ENCODE measurements around the gene TCAIM. TPM values are rescaled to one million over a fixed set of nuclear protein-coding genes. Genes with fewer than 3 reads are reported as not detected.
"Not testable (repeated sequence)": the region's sequence is repeated elsewhere in the genome, so short reads cannot be mapped to it uniquely, and the experiment has no call there.

TCAIM gene
- total and polyA plus RNA-seq, 5 experiments from 2014 or later: 12.1 to 23.7 (median 14.0) TPM

GRCh38 chr3:44355362-44356033 lies 16.9 kb downstream of the TCAIM start:
- no peak for ATAC-seq
- peaks cover 6 to 59% (median 13%) of the 10 kb centered on the region in 3 donors for H3K36me3 Mint-ChIP-seq
- no peak for DNase-seq
- H3K4me3 Mint-ChIP-seq: no peak overlapping the region
- no peak overlapping the region for H3K27ac Mint-ChIP-seq
- no peaks in the 10 kb centered on the region for H3K9me3 Mint-ChIP-seq
- POLR2A ChIA-PET: no interaction called here
- no peaks in the 10 kb centered on the region for H3K27me3 Mint-ChIP-seq
- H3K4me1 Mint-ChIP-seq: peaks cover 0 to 15% (median 10%) of the 10 kb centered on the region in 4 donors

GRCh38 chr3:44359146-44359751 lies 20.7 kb downstream of the TCAIM start:
- Mint-ChIP-seq H3K4me1 (peaks cover 0 to 6% (median 3%) of the 10 kb centered on the region in 4 donors), H3K27me3 (no peaks in the 10 kb centered on the region), H3K9me3 (no peaks in the 10 kb centered on the region), H3K36me3 (peaks cover 0 to 58% (median 5%) of the 10 kb centered on the region in 3 donors), H3K27ac (no peak overlapping the region), H3K4me3 (no peak overlapping the region)
- ATAC-seq: no peak
- POLR2A ChIA-PET: no interaction called here
- no peak for DNase-seq

- Mint-ChIP-seq H3K4me3 (no peak overlapping the region), H3K27me3 (no peaks in the 10 kb centered on the region), H3K4me1 (peaks cover 0 to 3% (median 0%) of the 10 kb centered on the region in 4 donors), H3K27ac (no peak overlapping the region), H3K36me3 (peaks cover 0 to 49% (median 16%) of the 10 kb centered on the region in 3 donors), H3K9me3 (no peaks in the 10 kb centered on the region)
- POLR2A ChIA-PET: no interaction called here
- no peak for ATAC-seq
- DNase-seq: no peak
Observed at GRCh38 chr3:44363591-44363990, 25.0 kb downstream of the TCAIM start.

GRCh38 chr3:44365952-44366351 lies 27.4 kb downstream of the TCAIM start:
- H3K36me3 Mint-ChIP-seq: peaks cover 0 to 49% (median 26%) of the 10 kb centered on the region in 3 donors
- no peak for ATAC-seq
- no peak overlapping the region for H3K27ac Mint-ChIP-seq
- H3K4me3 Mint-ChIP-seq: no peak overlapping the region
- no peaks in the 10 kb centered on the region for H3K27me3 Mint-ChIP-seq
- no peaks in the 10 kb centered on the region for H3K4me1 Mint-ChIP-seq
- no peak for DNase-seq
- H3K9me3 Mint-ChIP-seq: no peaks in the 10 kb centered on the region
- POLR2A ChIA-PET: no interaction called here

GRCh38 chr3:44375450-44375849 lies 36.9 kb downstream of the TCAIM start:
- DNase-seq (no peak), ATAC-seq (no peak)
- POLR2A ChIA-PET: no interaction called here
- no peaks in the 10 kb centered on the region for H3K27me3 Mint-ChIP-seq
- H3K4me1 Mint-ChIP-seq: no peaks in the 10 kb centered on the region
- H3K4me3 Mint-ChIP-seq: no peak overlapping the region
- H3K9me3 Mint-ChIP-seq: peaks cover 0 to 20% (median 10%) of the 10 kb centered on the region in 9 donors
- no peak overlapping the region for H3K27ac Mint-ChIP-seq
- peaks cover 8 to 25% (median 21%) of the 10 kb centered on the region in 3 donors for H3K36me3 Mint-ChIP-seq

GRCh38 chr3:44387404-44387803 lies 48.8 kb downstream of the TCAIM start:
- Mint-ChIP-seq H3K27ac (no peak overlapping the region), H3K9me3 (peaks cover 0 to 18% (median 12%) of the 10 kb centered on the region in 9 donors), H3K4me3 (no peak overlapping the region), H3K36me3 (peaks cover 1 to 12% (median 2%) of the 10 kb centered on the region in 3 donors), H3K27me3 (no peaks in the 10 kb centered on the region), H3K4me1 (no peaks in the 10 kb centered on the region)
- ATAC-seq (no peak), DNase-seq (no peak)
- POLR2A ChIA-PET: no interaction called here

GRCh38 chr3:44392489-44392888 lies 53.9 kb downstream of the TCAIM start:
- peaks cover 0 to 14% (median 13%) of the 10 kb centered on the region in 3 donors for H3K36me3 Mint-ChIP-seq
- no peaks in the 10 kb centered on the region for H3K27me3 Mint-ChIP-seq
- no peaks in the 10 kb centered on the region for H3K4me1 Mint-ChIP-seq
- ATAC-seq (no peak), DNase-seq (no peak)
- H3K9me3 Mint-ChIP-seq: peaks cover 0 to 3% (median 2%) of the 10 kb centered on the region in 9 donors
- H3K27ac Mint-ChIP-seq: no peak overlapping the region
- POLR2A ChIA-PET: no interaction called here
- H3K4me3 Mint-ChIP-seq: no peak overlapping the region

GRCh38 chr3:44395714-44396113 lies 57.1 kb downstream of the TCAIM start:
- H3K9me3 Mint-ChIP-seq: peaks cover 0 to 3% (median 0%) of the 10 kb centered on the region in 9 donors
- H3K27ac Mint-ChIP-seq: no peak overlapping the region
- DNase-seq (no peak), ATAC-seq (no peak)
- POLR2A ChIA-PET: no interaction called here
- H3K27me3 Mint-ChIP-seq: no peaks in the 10 kb centered on the region
- peaks cover 0 to 28% (median 14%) of the 10 kb centered on the region in 3 donors for H3K36me3 Mint-ChIP-seq
- H3K4me3 Mint-ChIP-seq: no peak overlapping the region
- H3K4me1 Mint-ChIP-seq: no peaks in the 10 kb centered on the region

- POLR2A ChIA-PET: no interaction called here
- H3K4me1 Mint-ChIP-seq: no peaks in the 10 kb centered on the region
- no peaks in the 10 kb centered on the region for H3K27me3 Mint-ChIP-seq
- H3K9me3 Mint-ChIP-seq: peaks cover 0 to 3% (median 0%) of the 10 kb centered on the region in 9 donors
- H3K36me3 Mint-ChIP-seq: peaks cover 0 to 36% (median 18%) of the 10 kb centered on the region in 3 donors
- DNase-seq (no peak), ATAC-seq (no peak)
- no peak overlapping the region for H3K27ac Mint-ChIP-seq
- H3K4me3 Mint-ChIP-seq: no peak overlapping the region
Observed at GRCh38 chr3:44396200-44397171, 57.9 kb downstream of the TCAIM start.

GRCh38 chr3:44398271-44398670 lies 59.7 kb downstream of the TCAIM start:
- H3K4me3 Mint-ChIP-seq, DNase-seq, H3K27me3 Mint-ChIP-seq, POLR2A ChIA-PET, H3K9me3 Mint-ChIP-seq, ATAC-seq, H3K4me1 Mint-ChIP-seq, H3K27ac Mint-ChIP-seq: not testable (repeated sequence)
- peaks cover 0 to 45% (median 15%) of the 10 kb centered on the region in 3 donors for H3K36me3 Mint-ChIP-seq

GRCh38 chr3:44398853-44399252 lies 60.3 kb downstream of the TCAIM start:
- peaks cover 0 to 3% (median 0%) of the 10 kb centered on the region in 4 donors for H3K4me1 Mint-ChIP-seq
- H3K36me3 Mint-ChIP-seq: peaks cover 0 to 49% (median 15%) of the 10 kb centered on the region in 3 donors
- H3K27ac Mint-ChIP-seq: no peak overlapping the region
- H3K27me3 Mint-ChIP-seq: no peaks in the 10 kb centered on the region
- POLR2A ChIA-PET: no interaction called here
- ATAC-seq (no peak), DNase-seq (no peak)
- no peaks in the 10 kb centered on the region for H3K9me3 Mint-ChIP-seq
- H3K4me3 Mint-ChIP-seq: no peak overlapping the region

GRCh38 chr3:44400771-44401170 lies 62.2 kb downstream of the TCAIM start:
- Mint-ChIP-seq H3K4me3 (no peak overlapping the region), H3K4me1 (peaks cover 0 to 3% (median 0%) of the 10 kb centered on the region in 4 donors), H3K27me3 (no peaks in the 10 kb centered on the region), H3K9me3 (no peaks in the 10 kb centered on the region), H3K36me3 (peaks cover 0 to 48% (median 19%) of the 10 kb centered on the region in 3 donors), H3K27ac (no peak overlapping the region)
- ATAC-seq (no peak), DNase-seq (no peak)
- POLR2A ChIA-PET: interaction anchor here (0.5 kb wide), 1 partner anchor 62 kb away, joined by 3 read pairs; the partner anchor contains the start of gene TCAIM

- H3K9me3 Mint-ChIP-seq: no peaks in the 10 kb centered on the region
- H3K4me3 Mint-ChIP-seq: no peak overlapping the region
- ATAC-seq (no peak), DNase-seq (no peak)
- peaks cover 0 to 37% (median 15%) of the 10 kb centered on the region in 3 donors for H3K36me3 Mint-ChIP-seq
- no peaks in the 10 kb centered on the region for H3K27me3 Mint-ChIP-seq
- peaks cover 0 to 3% (median 0%) of the 10 kb centered on the region in 4 donors for H3K4me1 Mint-ChIP-seq
- no peak overlapping the region for H3K27ac Mint-ChIP-seq
- POLR2A ChIA-PET: no interaction called here
Observed at GRCh38 chr3:44402548-44402947, 64.0 kb downstream of the TCAIM start.
